Spleen (tissue), 13 donors: ENCODE measurements around the gene DGKE. TPM values are rescaled to one million over a fixed set of nuclear protein-coding genes. Genes with fewer than 3 reads are reported as not detected.

Source experiments
- DNase-seq: peaks from one replicate; pipeline ENCODE4 v3.0.0-alpha.2; 2020
- H3K27ac ChIP-seq, 8 donors: fragments of 200-600 bp; sonication (generic) in 7 of 8; 1 replicate in 4 of 8; 2 replicates in 4 of 8; pipeline versions ENCODE4 v1.5.0 to v1.8.0; 2016 to 2021; ENCODE audit warnings: inconsistent platforms in 4 of 8, mild to moderate bottlenecking in 4 of 8, moderate library complexity in 1 of 8
- H3K27me3 ChIP-seq, 7 donors: fragments of 200-600 bp; sonication (generic) in 6 of 7; replicated peaks in 1 of 7; 1 replicate in 4 of 7; 2 replicates in 3 of 7; pipeline versions ENCODE4 v1.5.0 to v1.8.0; 2016 to 2021; ENCODE audit warnings: inconsistent platforms in 3 of 7, mild to moderate bottlenecking in 1 of 7
- H3K36me3 ChIP-seq, 6 donors: fragments of 200-600 bp; sonication (generic) in 5 of 6; 1 replicate in 4 of 6; 2 replicates in 2 of 6; pipeline versions ENCODE4 v1.5.0 to v1.8.0; 2016 to 2021; ENCODE audit warnings: inconsistent platforms in 2 of 6
- H3K4me1 ChIP-seq, 6 donors: fragments of 200-600 bp; sonication (generic) in 5 of 6; 1 replicate in 3 of 6; 2 replicates in 3 of 6; pipeline versions ENCODE4 v1.5.0 to v1.8.0; 2016 to 2021; ENCODE audit warnings: inconsistent platforms in 3 of 6
- H3K4me3 ChIP-seq, 8 donors: fragments of 200-600 bp; sonication (generic) in 7 of 8; 1 replicate in 4 of 8; 2 replicates in 4 of 8; pipeline versions ENCODE4 v1.5.0 to v1.8.0; 2016 to 2021; ENCODE audit warnings: inconsistent platforms in 4 of 8, mild to moderate bottlenecking in 4 of 8, moderate library complexity in 2 of 8
- H3K9me3 ChIP-seq, 8 donors: fragments of 200-600 bp; sonication (generic) in 7 of 8; 1 replicate in 4 of 8; 2 replicates in 4 of 8; pipeline versions ENCODE4 v1.5.0 to v1.8.0; 2016 to 2021; ENCODE audit warnings: inconsistent platforms in 4 of 8
- POLR2A ChIP-seq, 3 donors: fragments of 450-650 bp; IDR thresholded peaks; one replicate each; pipeline ENCODE4 v1.5.1; 2017; ENCODE audit warnings: antibody characterized with exemption in 3 of 3, mild to moderate bottlenecking in 1 of 3
- POLR2AphosphoS5 ChIP-seq, 3 donors: sonication (generic); formaldehyde crosslinking; IDR thresholded peaks; one replicate each; pipeline ENCODE4 v1.5.1; 2017; ENCODE audit warnings: antibody characterized with exemption in 3 of 3
- WGBS, 5 donors: extraction: QIAGEN DNeasy Blood & Tissue Kit in 3 of 5; methylation state at CpG; one replicate each; pipeline versions ENCODE4 v1.1.5 to v1.1.7; 2013 to 2018; 5-methylcytosine and 5-hydroxymethylcytosine counted together
- intact Hi-C: fragments of 100-400 bp; cut with DNase I; formaldehyde crosslinking; loops from one replicate; pipeline ENCODE4 v1.15.0; 2023; ENCODE audit warnings: low total_unique reads
- long read RNA-seq, 2 donors: transcript quantifications; one replicate each; lab custom pipeline, GENCODE V29; 2026
- polyA plus RNA-seq, 3 donors: library from polyadenylated mRNA; stranded (reverse); fragments of 200-250 nt; gene quantifications; one replicate each; pipeline ENCODE4 v1.2.1, GENCODE V29; 2013
- total RNA-seq, 7 donors: library from RNA; depleted of rRNA in 3 of 7; stranded (reverse); fragments of >200 nt in 3 of 7; fragmentation: NEBNext Ultra II Directional in 4 of 7; extraction: Animal tissue kit (Norgen Biotek cat#: 25700) in 4 of 7; gene quantifications; one replicate each; pipeline versions ENCODE4 v1.1.0 to v1.2.1, GENCODE V29; 2016 to 2021
- TF ChIP-seq, protein P1 (sequence below), 11 experiments: fragments of 200-600 bp in 7 of 11; fragments of 450-650 bp in 4 of 11; sonication (generic) in 4 of 11; IDR thresholded peaks in 8 of 11; conservative IDR thresholded peaks in 3 of 11; 1 replicate in 7 of 11; 2 replicates in 4 of 11; pipeline versions ENCODE4 v1.4.0 to v1.8.0; 2016 to 2021; ENCODE audit warnings: antibody characterized with exemption in 11 of 11, inconsistent platforms in 4 of 11, mild to moderate bottlenecking in 1 of 11
- donor health status: healthy with polysubstance abuse.
- donor health status: DM: no; HTN: no; CAD: no; lungs with moderate emphysema.
- donor health status: DM: no; HTN: no; CAD: no.
- donor health status: Bipolar disorder and iron deficiency.
- donor health status: healthy.
- donor health status: DM: no; HTN: no; CAD: no.
- donor health status: DM: yes; HTN: yes; CAD: no.

DGKE gene
- 10 to 100 TPM; 14.3 to 37.3 (median 25.3) TPM for total RNA-seq
- polyA plus RNA-seq = 1 to 10 TPM; 2.3 to 5.6 (median 4.2) TPM
- long read RNA-seq, donor 1, partial matches to known transcripts = 0 of 1 reads
- long read RNA-seq, donor 1, other reads (novel, unspliced or antisense) = 0 of 1 reads
- long read RNA-seq, donor 2, partial matches to known transcripts = 0 of 3 reads
- long read RNA-seq, donor 2, other reads (novel, unspliced or antisense) = 0 of 3 reads

DNA sequence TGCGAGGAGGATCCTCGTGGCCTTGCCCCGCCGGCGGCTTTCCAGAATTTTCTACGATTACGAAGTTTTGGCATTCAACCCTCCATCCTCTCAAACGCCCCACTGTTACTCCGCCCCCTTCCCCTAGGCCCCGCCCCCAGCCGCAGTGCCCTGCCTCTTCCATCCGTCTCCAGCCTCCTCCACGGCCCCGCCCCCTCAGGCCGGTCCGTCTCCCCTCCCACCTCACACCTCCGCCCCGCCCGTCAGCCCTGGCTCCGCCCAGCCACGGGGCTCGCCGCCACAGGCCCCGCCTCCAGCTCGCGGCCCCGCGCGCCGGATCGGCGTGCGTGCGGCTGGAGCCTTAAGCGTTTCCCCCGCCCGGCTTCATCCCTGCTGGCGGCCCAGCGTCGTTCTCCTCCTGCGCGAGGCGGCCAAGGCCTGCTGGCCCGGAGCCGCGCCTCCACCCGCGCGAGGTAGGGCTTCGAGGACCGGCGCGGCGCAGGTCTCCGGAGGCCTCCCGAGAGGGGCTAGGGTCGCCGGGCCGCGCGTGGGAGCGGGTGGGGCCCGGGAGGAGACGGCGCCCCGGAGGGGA is at the start of gene DGKE, which contains the start of gene C17orf67:
Gene DGKE (plus strand): TSS at position 343 of the 571 bp plus-strand sequence. CDS start 645 bp downstream, outside the sequence.
Gene C17orf67 (minus strand): TSS at position 112 of the 571 bp plus-strand sequence. CDS start 18,110 bp downstream, outside the sequence.
- Histone ChIP-seq H3K4me1 (peaks cover 22 to 74% (median 61%) of the 10 kb centered on the region in 6 donors), H3K27me3 (no peaks in the 10 kb centered on the region), H3K9me3 (no peaks in the 10 kb centered on the region), H3K4me3 (peak within 1 kb of the TSS; percentile 62 to 97 (median 88)), H3K36me3 (peaks cover 0 to 16% (median 0%) of the 10 kb centered on the region in 6 donors), H3K27ac (peak within 1 kb of the TSS; percentile 90 to 99 (median 95))
- intact Hi-C loops = no loop called here
- WGBS, 5 donors = 0 to 1% (median 1%) methylated on average over 15 to 66 of the region's 66 CpGs
- DNase-seq = peak; percentile 100
- peak; percentile 86 to 95 (median 88) for TF ChIP-seq POLR2AphosphoS5 (IDR thresholded peaks at IDR 0.05)
- peak in 1 of 3 donors; percentile 55 for TF ChIP-seq POLR2A (IDR thresholded peaks at IDR 0.05)
- TF ChIP-seq, protein P1, sequence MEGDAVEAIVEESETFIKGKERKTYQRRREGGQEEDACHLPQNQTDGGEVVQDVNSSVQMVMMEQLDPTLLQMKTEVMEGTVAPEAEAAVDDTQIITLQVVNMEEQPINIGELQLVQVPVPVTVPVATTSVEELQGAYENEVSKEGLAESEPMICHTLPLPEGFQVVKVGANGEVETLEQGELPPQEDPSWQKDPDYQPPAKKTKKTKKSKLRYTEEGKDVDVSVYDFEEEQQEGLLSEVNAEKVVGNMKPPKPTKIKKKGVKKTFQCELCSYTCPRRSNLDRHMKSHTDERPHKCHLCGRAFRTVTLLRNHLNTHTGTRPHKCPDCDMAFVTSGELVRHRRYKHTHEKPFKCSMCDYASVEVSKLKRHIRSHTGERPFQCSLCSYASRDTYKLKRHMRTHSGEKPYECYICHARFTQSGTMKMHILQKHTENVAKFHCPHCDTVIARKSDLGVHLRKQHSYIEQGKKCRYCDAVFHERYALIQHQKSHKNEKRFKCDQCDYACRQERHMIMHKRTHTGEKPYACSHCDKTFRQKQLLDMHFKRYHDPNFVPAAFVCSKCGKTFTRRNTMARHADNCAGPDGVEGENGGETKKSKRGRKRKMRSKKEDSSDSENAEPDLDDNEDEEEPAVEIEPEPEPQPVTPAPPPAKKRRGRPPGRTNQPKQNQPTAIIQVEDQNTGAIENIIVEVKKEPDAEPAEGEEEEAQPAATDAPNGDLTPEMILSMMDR (IDR thresholded peaks at IDR 0.05 in 8 of 11, conservative IDR thresholded peaks at IDR 0.05 in 3 of 11) = peak in 2 of 11 experiments; percentile 5 to 40

DNA sequence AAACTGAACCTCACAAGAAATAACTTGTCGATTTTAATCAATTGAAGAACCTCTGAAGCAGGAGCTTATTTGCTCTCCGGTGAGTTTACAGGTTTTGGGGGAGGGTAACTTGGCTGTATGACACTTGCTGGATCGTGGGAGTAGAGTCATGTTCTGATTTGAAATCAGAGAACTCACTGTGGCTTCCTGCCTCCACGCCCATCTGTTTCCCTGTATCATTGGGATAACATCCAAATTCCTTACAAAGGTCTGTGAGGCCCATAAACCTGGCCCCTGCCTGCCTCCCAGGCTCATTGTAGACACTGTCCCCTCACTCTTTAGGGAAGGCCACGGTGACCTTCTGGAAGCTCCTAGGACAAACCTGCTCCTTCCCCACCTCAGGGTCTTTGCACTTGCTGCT is 48.5 kb upstream of the DGKE start:
- H3K27ac ChIP-seq = no peak overlapping the region
- intact Hi-C loops = no loop called here
- 59 to 75% (median 66%) methylated on average over 5 of the region's 5 CpGs for WGBS, 5 donors

DNA sequence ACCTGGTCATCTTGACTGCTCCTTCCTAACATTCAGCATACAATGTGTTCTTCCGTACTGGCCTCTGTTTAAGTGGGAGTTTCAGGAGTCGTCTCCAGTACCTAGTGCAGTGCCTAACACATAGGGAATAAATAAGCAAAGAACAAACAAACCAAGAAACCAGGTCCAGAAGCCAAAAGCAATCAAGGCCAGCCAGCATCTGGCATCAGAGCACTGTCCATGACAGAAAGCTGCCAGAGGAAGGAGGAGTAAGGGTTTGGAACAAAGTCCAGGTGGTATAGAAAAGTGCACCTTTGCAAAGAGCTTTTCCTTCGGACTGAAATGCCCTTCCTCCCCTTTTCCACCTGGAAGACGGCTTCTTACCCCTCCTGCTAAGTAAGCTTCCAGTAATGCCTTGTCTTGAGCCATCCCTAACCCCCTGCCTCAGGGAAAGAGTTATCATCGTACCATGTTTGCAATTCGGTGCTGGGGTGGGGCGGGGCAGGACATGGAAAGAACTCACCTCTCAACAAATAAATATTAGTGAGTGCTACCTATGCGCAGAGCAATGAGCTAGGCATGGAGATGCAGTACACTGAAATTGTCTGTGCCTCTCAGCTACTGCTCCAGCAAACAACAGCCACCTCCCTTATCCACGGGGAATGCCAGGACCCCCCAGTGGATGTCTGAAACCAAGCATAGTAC is 47.8 kb upstream of the DGKE start:
- Histone ChIP-seq H3K4me1 (peaks cover 0 to 12% (median 9%) of the 10 kb centered on the region in 6 donors), H3K27ac (no peak overlapping the region), H3K27me3 (peaks cover 0 to 8% (median 0%) of the 10 kb centered on the region in 7 donors), H3K9me3 (no peaks in the 10 kb centered on the region), H3K4me3 (no peak overlapping the region), H3K36me3 (no peaks in the 10 kb centered on the region)
- intact Hi-C loops = no loop called here
- TF ChIP-seq, protein P1 (IDR thresholded peaks at IDR 0.05 in 8 of 11, conservative IDR thresholded peaks at IDR 0.05 in 3 of 11) = no peak
- TF ChIP-seq POLR2AphosphoS5 (IDR thresholded peaks at IDR 0.05) (no peak), POLR2A (IDR thresholded peaks at IDR 0.05) (no peak)
- no peak for DNase-seq
- WGBS, 5 donors = 88 to 93% (median 90%) methylated on average over 9 of the region's 9 CpGs

More for the DNA sequence above, 48.5 kb upstream of the DGKE start:
- Histone ChIP-seq H3K4me3 (no peak overlapping the region), H3K36me3 (no peaks in the 10 kb centered on the region), H3K27me3 (peaks cover 0 to 15% (median 3%) of the 10 kb centered on the region in 7 donors), H3K4me1 (peaks cover under 1 to 16% (median 11%) of the 10 kb centered on the region in 6 donors), H3K9me3 (no peaks in the 10 kb centered on the region)
- TF ChIP-seq POLR2A (IDR thresholded peaks at IDR 0.05) (no peak), POLR2AphosphoS5 (IDR thresholded peaks at IDR 0.05) (no peak)
- TF ChIP-seq, protein P1 (IDR thresholded peaks at IDR 0.05 in 8 of 11, conservative IDR thresholded peaks at IDR 0.05 in 3 of 11) = no peak
- no peak for DNase-seq
